NCI-H2196 treated with DMSO at 0.1 percent for 48 hours (cell line): ENCODE measurements around the gene GALNT9.
"Not testable (repeated sequence)": the region's sequence is repeated elsewhere in the genome, so short reads cannot be mapped to it uniquely, and the experiment has no call there.

ENCODE experiments used
- DNase-seq: peaks from one replicate; lab custom pipeline; 2025; ENCODE audit not compliant: unreplicated experiment; lab: John Stamatoyannopoulos, UW

GALNT9 gene

DNA sequence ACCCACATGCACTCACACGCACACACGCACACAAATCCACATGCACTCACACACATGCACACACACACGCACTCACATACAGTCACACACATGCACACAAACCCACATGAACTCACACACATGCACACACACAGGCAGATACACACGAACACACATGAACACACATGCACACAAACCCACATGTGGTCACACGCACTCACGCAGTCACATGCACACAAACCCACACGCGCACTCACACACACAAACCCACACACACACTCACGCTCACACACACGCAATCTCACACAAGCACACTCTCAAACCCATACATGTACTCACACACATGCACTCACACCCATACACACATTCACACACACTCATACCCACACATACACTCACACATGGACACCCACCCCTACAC is 61.5 kb downstream of the GALNT9 start:
- no peak for DNase-seq

GRCh38 chr12:132266802-132267201 is 62.6 kb downstream of the GALNT9 start:
- DNase-seq: no peak

DNA sequence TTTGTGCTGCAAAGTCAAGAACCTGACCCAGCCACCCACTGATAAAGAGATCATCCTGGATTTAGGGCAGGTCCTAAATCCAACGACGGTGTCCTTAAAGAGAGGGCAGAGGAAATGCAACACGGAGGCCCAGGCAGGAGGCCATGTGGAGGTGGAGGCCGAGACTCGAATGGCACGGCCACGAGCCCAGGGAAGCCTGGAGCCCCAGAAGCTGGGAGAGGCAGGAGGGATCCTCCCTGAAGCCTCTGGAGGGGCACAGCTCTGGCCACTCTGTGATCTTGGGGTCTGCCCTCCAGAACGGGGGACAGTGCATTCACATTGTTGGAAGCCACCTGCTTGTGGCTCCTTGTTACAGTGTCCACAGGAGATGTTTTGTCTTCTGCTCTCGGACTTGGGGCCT is 63.0 kb downstream of the GALNT9 start:
- DNase-seq: no peak

DNA sequence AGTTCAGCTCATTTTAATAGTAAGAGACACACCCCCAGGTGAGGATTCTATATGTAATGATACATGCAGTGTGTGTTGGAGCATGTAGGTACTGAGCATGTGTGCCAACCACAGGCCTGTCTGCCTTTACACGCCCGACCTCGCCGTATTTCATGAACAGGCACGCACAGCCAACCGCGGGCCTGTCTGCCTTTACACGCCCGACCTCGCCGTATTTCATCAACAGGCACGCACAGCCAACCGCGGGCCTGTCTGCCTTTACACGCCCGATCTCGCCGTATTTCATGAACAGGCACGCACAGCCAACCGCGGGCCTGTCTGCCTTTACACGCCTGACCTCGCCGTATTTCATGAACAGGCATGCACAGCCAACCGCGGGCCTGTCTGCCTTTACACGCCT is 63.6 kb downstream of the GALNT9 start:
- not testable (repeated sequence) for DNase-seq

DNA sequence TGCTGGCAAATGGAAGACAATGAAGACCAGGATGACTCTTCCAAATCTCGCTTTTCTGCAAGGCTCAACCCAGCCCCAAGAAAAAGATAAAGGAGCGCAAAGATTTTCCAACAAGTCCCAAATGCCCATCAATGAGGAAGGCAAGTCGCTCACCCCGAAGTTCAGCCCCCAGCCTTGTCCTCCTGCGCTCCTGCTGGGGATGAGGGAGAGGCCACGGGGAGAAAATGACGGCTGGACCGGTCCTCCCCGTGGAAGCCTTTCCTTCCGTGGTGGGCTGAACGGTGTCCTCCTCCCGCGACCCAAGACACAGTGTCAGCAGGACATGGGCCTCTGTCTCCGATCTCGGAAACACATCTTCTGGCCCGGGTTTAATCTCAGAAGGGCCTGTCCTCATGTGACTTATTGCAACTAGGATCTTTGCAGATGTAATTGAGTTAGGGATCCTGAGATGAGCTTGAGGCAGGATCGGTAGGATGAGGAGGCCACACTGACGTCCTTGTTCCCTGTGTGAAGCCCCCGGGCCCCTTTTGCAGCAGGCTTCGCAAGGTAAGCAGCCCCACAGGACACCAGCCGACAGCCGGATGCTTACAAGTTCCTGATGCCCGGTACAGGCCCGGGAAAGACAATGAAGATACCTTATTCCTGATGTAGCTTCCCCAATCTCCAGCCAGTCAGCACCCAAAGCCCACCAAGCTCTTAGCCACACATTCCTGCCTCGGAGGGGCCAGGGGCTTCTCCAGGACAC is 64.2 kb downstream of the GALNT9 start:
- DNase-seq: no peak

DNA sequence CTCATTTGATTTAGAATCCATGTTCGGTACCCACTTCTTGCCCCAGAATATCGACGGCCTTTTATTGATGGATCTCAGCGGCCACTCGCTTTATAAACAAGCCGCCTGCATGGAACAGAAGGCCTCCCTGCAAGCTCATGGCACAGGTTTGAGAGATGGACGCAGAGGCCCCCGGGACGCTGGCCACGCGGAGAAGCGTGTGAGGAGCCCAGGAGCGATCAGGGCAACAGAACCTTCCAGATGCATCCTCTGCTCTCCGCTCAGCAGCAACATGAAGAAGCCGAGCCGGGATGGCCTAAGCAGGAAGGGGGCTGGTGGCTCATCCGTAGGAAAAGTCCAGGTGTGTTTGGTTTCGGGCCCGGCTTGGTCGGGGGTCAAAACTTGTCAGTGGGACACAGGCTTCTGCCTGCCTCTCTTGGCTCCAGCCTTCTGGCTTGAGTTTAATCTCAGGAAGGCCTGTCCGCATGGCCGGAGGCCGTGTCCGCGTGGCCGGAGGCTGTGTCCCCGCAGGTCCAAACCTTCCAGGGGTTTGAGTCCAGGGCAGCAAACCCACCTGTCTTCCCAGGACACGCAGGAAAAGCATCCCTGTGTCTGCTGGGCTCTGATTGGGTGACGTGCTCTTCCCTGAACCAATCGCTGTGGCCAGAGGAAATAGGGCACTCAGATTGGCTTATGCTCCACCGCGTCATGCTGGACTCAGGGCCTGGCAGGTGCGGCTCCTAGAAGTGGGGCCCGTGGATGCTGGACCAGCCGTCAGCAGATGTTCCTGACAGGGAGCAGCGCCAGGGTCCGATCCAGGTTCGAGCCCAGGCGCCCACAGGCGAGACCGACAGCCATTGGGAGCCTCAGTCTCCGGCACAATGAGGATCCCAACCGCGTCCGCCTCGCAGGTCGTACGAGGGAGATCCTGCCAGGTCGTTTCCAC is 65.0 kb downstream of the GALNT9 start:
- no peak for DNase-seq

DNA sequence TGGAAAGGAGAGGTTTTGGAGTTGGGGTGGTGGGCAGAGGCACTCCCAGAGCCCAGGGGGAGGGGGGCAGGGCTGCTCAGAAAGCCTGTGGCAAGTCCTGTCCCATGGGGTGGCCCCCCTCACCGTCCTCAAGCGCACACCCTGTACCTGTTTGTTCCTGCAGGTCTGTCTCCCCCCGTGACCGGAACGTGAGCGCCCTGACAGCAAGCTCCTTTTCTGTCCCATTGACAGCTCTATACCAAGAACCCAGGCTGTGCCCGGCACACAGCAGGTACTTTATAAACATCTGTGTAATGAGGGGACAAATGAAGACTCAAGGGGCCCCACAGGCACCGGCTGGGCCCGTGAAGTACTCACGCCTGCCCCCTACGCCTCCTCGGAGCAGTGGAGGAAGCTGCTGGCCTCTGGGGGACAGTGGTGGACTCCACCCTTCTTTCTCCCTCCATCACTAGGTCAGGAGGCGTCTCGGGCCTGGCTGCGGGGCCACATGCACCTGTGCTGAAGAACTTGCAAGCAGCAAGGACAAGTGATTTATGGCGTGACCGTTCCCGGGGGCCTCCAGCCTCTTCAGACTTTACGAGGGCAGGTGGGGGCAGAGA is 65.8 kb downstream of the GALNT9 start:
- DNase-seq: no peak

DNA sequence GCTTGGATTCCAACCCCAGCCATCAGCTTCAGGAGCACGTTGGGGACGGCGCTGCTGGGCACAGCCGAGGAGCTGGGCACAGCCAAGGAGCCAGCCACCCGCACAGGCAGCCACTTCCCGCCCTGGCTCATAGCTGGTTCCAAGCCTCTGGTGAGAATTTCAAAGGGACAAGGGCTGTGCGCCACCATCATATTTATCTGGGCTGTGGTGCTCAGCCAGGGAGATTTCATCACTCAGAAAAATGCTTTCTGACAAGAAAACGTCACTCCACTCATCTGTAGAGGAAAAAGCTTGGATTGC is 66.4 kb downstream of the GALNT9 start:
- no peak for DNase-seq

- no peak for DNase-seq
Observed at GRCh38 chr12:132262256-132263060, 66.9 kb downstream of the GALNT9 start.

GRCh38 chr12:132261328-132262138 is 67.9 kb downstream of the GALNT9 start:
- DNase-seq: no peak

DNA sequence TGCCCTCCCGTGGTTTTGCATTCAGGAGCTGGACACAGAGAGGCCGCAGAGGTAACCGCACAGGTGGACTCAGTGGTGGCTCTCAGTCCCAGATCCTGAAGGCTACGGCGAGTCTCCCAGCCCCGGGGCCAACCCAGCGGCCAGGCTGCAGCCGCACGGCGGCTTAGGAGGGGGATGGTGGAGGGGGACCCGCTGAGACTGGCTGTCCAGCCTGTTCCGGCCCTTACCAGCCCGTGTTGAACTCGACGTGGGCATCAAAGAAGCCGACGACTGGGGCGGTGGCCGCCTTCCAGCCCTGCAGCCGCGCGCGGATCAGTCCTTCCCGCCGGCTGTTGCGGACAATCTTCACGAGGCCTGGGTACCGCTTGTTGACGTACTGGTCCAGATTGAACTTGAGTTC is 68.7 kb downstream of the GALNT9 start:
- DNase-seq: no peak

- DNase-seq: no peak
Observed at GRCh38 chr12:132259872-132260695, 69.3 kb downstream of the GALNT9 start.

DNA sequence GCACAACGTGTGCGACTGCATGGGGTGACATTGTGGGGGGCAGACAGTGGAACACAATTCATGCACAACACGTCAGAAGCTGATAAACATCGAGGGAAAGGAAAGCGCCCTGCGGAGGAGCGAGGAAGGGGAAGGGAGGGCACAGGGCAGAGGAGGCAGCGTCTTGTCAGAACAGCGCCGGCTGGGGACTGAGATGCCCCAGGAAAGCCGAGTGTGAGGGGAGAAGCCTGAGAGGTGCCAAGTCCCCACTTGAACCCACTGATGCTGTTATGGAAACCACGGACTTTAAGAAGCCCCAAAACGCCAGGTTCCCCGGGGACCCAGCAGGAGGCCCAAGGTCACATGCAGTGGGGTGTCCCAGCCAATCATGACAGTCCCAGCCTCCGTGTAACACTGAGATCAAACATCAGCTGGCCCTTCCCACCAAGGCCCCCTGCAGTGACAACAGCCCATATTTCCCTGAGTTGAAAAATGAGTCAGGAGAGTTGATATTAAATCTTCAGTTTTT is 70.0 kb downstream of the GALNT9 start:
- no peak for DNase-seq

- no peak for DNase-seq
Observed at GRCh38 chr12:132258543-132258942, 70.8 kb downstream of the GALNT9 start.

DNA sequence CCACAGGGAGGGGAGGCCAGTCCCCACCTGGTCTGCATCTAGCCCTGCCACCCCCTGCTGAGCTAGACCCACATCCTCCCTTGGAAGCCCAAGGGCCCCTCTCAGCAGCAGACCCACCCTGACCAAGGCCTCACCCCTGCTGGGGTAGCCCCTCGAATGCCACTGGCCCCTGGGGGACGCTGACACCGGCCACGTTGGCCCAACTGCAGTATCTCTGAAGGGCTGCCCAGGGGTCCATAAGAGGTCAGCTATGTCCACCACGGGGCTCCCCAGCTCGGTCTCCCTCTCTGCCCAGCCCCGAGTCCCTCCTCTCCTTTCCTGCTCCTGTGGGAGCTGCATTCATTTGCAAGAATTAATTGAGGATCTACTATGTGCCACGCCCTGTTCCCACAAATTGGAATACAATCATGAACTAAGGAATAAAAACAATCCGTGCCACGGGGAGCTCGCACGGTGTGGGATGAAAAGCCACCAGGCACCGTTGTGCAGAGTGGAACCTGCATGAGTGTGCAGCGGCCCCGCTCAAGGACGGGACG is 71.4 kb downstream of the GALNT9 start:
- DNase-seq: no peak

- no peak for DNase-seq
Observed at GRCh38 chr12:132257206-132257954, 72.0 kb downstream of the GALNT9 start.

- DNase-seq: no peak
Observed at GRCh38 chr12:132256646-132257045, 72.7 kb downstream of the GALNT9 start.

- DNase-seq: no peak
Observed at GRCh38 chr12:132255642-132256041, 73.7 kb downstream of the GALNT9 start.
